ENCODE results near the gene GPR152.
"Not testable (repeated sequence)": the region's sequence is repeated elsewhere in the genome, so short reads cannot be mapped to it uniquely, and the experiment has no call there.

DNA sequence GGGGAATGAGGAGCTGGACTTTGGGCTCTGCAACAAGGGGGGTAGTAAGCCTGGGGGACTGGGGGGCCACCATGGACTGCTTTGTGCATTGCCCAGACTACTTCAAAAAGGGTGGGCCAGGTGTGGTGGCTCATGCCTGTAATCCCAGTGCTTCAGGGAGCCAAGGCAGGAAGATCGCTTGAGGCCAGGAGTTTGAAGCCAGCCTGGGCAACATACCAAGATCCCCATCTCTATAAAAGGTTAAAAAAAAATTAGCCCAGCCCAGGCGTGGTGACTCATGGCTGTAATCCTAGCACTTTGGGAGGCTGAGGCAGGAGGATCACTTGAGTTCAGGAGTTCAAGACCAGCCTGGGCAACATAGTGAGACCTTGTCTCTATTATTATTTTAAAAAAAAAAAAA is 13.0 kb upstream of the GPR152 start:
- not testable (repeated sequence) for TF ChIP-seq POLR2A, CTCF (IDR thresholded peaks at IDR 0.05)
